Measurements from ENCODE around the gene FHL3. TPM values are rescaled to one million over a fixed set of nuclear protein-coding genes. Genes with fewer than 3 reads are reported as not detected.

FHL3 gene
- total RNA-seq: 10 to 100 TPM; 20.0 to 20.5 TPM

GRCh38 chr1:38005195-38006007 is at the start of gene FHL3:
Gene FHL3 (minus strand): TSS chr1:38005514. CDS start chr1:37999412, 6,102 bp downstream.
- ChIA-PET CTCF (interaction anchor here (0.5 to 1.0 kb wide), 2 partner anchors 34 to 42 kb away, joined by 3 read pairs; no protein-coding TSS in a partner anchor), POLR2A (no interaction called here)

GRCh38 chr1:38053416-38054091 is 48.2 kb upstream of the FHL3 start:
- ChIA-PET POLR2A (interaction anchor here (1.0 kb wide), 1 partner anchor 23 kb away, joined by 3 read pairs; no protein-coding TSS in a partner anchor), CTCF (interaction anchor here (1.2 to 1.5 kb wide), 2 partner anchors 16 to 194 kb away, joined by 3 read pairs; partner anchors contain the start of gene MTF1)

GRCh38 chr1:38052750-38053415 is 47.6 kb upstream of the FHL3 start:
- POLR2A ChIA-PET: interaction anchor here (1.0 kb wide), 1 partner anchor 22 kb away, joined by 3 read pairs; no protein-coding TSS in a partner anchor

GRCh38 chr1:38051079-38051543 is 45.8 kb upstream of the FHL3 start:
- ChIA-PET CTCF (no interaction called here), POLR2A (no interaction called here)

More at GRCh38 chr1:38052750-38053415, 47.6 kb upstream of the FHL3 start:
- CTCF ChIA-PET: interaction anchor here (1.2 to 1.5 kb wide), 2 partner anchors 15 to 193 kb away, joined by 3 read pairs; partner anchors contain the start of gene MTF1

GRCh38 chr1:38050397-38051078 is 45.2 kb upstream of the FHL3 start:
- ChIA-PET CTCF (no interaction called here), POLR2A (no interaction called here)

GRCh38 chr1:38047603-38048141 is 42.4 kb upstream of the FHL3 start:
- POLR2A ChIA-PET: interaction anchor here (2.2 kb wide), 1 partner anchor 18 kb away, joined by 8 read pairs; no protein-coding TSS in a partner anchor
- CTCF ChIA-PET: interaction anchor here (1.0 to 1.7 kb wide), 4 partner anchors 10 to 59 kb away, joined by 3 to 6 read pairs (median 5); partner anchors contain the start of gene SF3A3

- ChIA-PET CTCF (interaction anchor here (1.0 to 1.7 kb wide), 3 partner anchors 17 to 58 kb away, joined by 3 to 6 read pairs (median 4); partner anchors contain the start of gene SF3A3), POLR2A (interaction anchor here (0.6 to 2.2 kb wide), 2 partner anchors 17 to 128 kb away, joined by 3 to 8 read pairs; no protein-coding TSS in a partner anchor)
Measured at GRCh38 chr1:38046884-38047602, 41.7 kb upstream of the FHL3 start.

- ChIA-PET CTCF (interaction anchor here (1.7 kb wide), 1 partner anchor 16 kb away, joined by 4 read pairs; no protein-coding TSS in a partner anchor), POLR2A (interaction anchor here (0.6 to 2.2 kb wide), 2 partner anchors 17 to 128 kb away, joined by 3 to 8 read pairs; no protein-coding TSS in a partner anchor)
Measured at GRCh38 chr1:38046333-38046883, 41.1 kb upstream of the FHL3 start, which contains the start of gene POU3F1. Gene POU3F1 (minus strand): TSS chr1:38046793. CDS start chr1:38046743, 50 bp downstream.

- ChIA-PET POLR2A (no interaction called here), CTCF (interaction anchor here (0.8 to 3.2 kb wide), 3 partner anchors 16 to 55 kb away, joined by 3 to 9 read pairs (median 3); no protein-coding TSS in a partner anchor)
Measured at GRCh38 chr1:38045401-38046332, 40.4 kb upstream of the FHL3 start.

- CTCF ChIA-PET: interaction anchor here (1.3 to 3.2 kb wide), 2 partner anchors 14 to 17 kb away, joined by 3 to 9 read pairs; no protein-coding TSS in a partner anchor
- POLR2A ChIA-PET: interaction anchor here (0.7 to 1.1 kb wide), 2 partner anchors 12 to 14 kb away, joined by 8 to 9 read pairs; no protein-coding TSS in a partner anchor
Measured at GRCh38 chr1:38044221-38045215, 39.2 kb upstream of the FHL3 start.

GRCh38 chr1:38043036-38043747 is 37.9 kb upstream of the FHL3 start:
- ChIA-PET CTCF (interaction anchor here (3.2 kb wide), 1 partner anchor 16 kb away, joined by 9 read pairs; no protein-coding TSS in a partner anchor), POLR2A (interaction anchor here (1.1 kb wide), 1 partner anchor 13 kb away, joined by 8 read pairs; no protein-coding TSS in a partner anchor)

- POLR2A ChIA-PET: no interaction called here
- CTCF ChIA-PET: interaction anchor here (0.8 to 1.3 kb wide), 2 partner anchors 29 to 960 kb away, joined by 3 read pairs; no protein-coding TSS in a partner anchor
Measured at GRCh38 chr1:38041936-38042834, 36.9 kb upstream of the FHL3 start.
